HG03571 (cell line): ENCODE results near the gene MED26.

Source experiments
- ATAC-seq: cut with Tn5 transposase; IDR thresholded peaks from one replicate; pipeline ENCODE4 v1.9.1; 2021; ENCODE audit not compliant: unreplicated experiment

MED26 gene

DNA sequence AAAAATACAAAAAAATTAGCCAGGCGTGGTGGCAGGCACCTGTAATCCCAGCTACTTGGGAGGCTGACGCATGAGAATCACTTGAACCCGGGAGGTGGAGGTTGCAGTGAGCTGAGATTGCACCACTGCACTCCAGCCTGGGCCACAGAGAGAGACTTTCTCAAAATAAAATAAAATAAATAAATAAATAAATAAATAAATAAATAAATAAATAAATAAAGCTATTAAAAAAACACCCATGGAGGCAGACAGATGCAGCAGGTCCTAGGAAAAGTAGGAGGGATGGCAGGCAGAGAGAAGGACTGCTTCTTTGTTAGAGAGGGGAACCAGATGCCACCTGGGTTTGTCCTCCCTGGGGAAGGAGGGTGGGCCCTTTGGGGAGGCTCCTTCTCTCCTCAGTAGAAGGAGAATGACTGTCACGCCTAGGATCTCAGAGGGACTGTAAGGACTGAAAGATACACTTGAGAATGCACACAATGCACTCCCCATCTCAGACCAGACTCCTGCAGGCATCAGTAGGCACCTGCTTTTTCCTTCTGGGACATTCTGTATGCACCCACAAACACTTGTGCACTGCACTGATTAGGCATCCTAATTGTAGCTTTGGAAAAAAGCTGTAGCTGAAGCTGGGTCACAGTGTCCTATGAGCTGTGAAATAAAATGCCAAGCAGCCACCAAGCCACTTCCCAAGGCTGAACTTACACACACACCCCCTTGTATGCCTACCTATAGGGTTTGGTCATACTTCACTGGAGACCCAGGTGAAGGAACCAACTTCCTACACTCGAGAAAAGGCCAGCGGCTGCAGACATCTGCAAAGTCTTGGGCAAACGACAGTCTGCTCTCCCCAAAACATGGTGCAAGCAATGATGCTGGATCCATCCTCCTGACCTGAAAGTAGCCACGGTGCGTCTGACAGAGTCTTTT, 36.9 kb downstream of the MED26 start:
- no peak for ATAC-seq

GRCh38 chr19:16589917-16590316, 38.1 kb downstream of the MED26 start:
- ATAC-seq: no peak

DNA sequence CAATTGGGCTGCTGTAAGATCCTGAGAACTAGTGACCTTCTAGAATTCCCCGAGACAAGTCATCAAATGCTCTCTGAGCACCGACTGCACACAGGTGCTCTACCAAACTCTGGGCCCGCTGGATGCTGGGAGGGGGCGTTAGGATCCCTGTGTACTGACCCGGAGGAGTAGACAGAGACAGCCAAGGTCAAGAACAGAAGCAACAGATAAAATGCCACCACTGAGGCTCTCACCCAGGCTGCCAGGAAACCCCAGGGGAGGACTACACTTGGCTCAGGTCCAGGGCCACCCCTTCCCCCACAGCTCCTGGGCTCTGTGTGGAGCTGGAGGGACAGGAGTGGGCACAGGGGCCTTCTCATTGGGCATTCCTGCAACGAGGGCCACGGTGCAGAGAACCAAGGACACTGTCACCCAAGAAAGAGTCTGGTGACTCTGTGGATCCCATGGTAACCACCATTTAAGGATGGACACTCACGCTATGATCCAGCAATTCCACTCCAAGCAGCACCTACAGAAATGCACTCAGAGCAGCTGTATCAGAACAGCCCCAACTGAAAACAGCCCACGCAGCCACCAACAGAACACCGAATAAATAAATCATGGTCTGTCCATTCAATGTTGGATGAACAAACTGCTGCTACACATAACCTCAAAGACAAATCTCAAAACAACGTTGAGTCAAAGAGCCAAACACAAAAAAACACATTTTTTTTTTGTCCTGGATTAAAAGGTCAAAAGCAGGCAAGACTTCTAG, 39.0 kb downstream of the MED26 start:
- no peak for ATAC-seq

DNA sequence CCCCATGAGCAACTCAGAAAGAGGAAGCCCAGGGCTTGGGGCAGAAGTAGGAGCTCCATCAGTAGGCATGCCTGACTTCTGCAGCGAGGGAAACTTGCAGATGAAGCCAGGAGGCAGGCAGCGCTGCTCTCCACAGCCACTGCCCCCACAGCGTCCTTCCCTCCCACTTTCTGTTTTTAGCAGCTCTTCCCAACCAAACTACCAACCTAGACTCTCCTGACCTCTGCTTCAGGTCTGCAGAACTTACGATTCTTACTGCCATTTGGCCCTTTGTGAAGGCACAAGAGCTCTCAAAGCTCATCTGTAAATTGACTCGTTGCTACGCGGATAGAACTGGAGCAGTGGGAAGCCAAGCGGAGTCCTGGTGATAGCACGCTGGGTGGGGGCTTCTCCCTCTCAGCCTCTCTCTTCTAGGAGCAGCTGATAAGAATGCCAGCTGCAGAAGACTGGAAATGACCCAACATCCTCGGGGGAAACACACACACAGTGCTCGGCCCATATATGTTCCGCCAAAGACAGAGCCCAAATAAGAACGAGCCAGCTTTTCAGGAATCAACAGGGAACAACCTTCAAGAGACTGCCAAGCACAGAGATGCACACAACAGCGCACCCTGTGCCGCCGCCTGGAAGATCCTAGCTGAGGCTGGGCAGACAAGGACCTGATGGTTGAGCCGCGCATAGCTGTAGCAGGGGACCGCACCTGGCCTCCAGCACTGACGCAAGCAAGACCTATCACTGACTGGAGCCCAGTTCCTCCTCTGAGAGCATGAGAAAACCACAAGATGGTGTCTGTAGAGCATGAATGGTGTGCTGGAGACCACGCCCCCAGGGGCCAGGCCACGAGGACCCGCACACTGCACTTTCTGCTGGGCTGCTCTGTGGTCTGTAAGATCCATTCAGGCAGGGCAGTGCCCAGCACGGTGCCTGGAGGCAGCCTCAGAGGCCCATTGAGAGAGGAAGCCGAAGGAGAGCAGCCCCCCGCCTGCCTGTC, 39.9 kb downstream of the MED26 start:
- peak; percentile 37 for ATAC-seq

GRCh38 chr19:16586991-16587832, 40.8 kb downstream of the MED26 start:
- no peak for ATAC-seq

- ATAC-seq: no peak
Observed at GRCh38 chr19:16586477-16586871, 41.5 kb downstream of the MED26 start.

GRCh38 chr19:16585808-16586476, 42.1 kb downstream of the MED26 start:
- ATAC-seq: peak; percentile 31

GRCh38 chr19:16585094-16585801, 42.8 kb downstream of the MED26 start:
- no peak for ATAC-seq

DNA sequence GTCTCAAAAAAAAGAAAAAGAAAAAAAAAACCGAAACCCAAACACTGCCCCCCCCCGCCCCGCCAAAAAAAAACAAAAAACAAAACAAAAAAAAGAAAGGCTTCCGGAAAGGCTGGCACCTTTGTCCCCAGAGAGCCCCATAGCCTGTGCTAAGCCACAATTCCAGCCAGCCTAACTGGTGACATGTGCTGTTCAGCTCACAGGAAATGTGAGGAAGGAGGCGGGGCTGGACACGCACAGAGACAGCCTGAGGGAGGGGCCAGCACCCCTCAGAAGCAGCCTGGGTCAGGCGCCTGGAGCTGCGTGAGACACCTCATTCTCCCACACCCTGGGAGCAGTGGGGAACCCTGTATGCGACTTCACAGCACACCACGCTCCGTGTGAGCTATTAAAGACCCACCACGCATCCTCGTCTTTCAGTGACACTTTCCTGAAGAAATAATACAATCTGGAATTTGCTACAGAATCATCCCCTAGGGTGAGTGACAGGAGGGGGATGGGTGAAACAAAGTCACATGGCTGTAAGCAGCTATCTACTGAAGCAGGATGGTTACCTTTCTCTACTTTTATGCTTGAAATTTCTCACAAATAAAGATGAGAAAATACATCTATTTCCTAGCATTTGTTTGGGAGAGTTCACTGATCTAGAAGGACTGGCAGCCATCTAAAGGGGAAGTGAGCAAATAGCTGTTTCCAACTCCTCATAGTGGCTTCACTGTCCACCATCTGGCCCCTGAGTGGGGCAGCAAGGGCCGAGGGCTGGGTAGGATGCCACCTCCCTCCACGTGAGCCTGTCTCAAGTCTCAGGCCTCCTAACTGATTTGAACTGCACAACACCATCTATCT, 43.5 kb downstream of the MED26 start:
- peak; percentile 42 for ATAC-seq

- ATAC-seq: no peak
Observed at GRCh38 chr19:16582486-16583261, 45.3 kb downstream of the MED26 start.

DNA sequence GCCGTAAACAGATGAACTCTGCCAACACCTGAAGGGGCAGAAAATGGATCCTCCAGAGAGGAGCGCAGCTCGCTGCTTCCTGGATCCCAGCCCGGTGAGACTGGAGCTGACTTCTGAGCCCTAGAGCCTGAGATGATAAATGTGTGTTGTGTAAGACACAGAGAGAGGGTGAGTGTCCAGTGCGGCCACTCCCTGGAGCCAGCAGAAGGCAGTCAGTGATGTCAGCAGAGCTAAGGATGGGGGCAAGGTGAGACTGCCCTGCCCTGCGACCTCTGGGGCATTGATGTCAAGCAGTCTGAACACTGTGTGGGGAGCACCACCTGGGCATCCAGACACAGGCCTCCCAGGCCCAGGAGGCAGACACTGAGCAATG, 46.0 kb downstream of the MED26 start:
- ATAC-seq: no peak

- no peak for ATAC-seq
Observed at GRCh38 chr19:16581145-16581970, 46.6 kb downstream of the MED26 start.

- no peak for ATAC-seq
Observed at GRCh38 chr19:16579381-16579780, 48.6 kb downstream of the MED26 start.

- no peak for ATAC-seq
Observed at GRCh38 chr19:16577531-16577985, 50.4 kb downstream of the MED26 start.

GRCh38 chr19:16576690-16577530, 51.1 kb downstream of the MED26 start:
- no peak for ATAC-seq
